Stimulated activated CD4-positive, alpha-beta T cell treated with anti-CD3 and anti-CD28 coated beads, Interleukin-1b, Interleukin-23, amount 100 ng/mL, for 1 hour (primary cell): ENCODE results near the gene MAP6.

ENCODE experiments used
- DNase-seq, 2 donors: peaks; one replicate each; pipeline ENCODE4 v3.0.0-alpha.2; 2020; ENCODE audit warnings: low read depth in 2 of 2

The MAP6 gene

GRCh38 chr11:75667255-75667830 lies 1.5 kb downstream of the MAP6 start:
- DNase-seq: no peak

- no peak for DNase-seq
Observed at GRCh38 chr11:75665990-75666389, 2.8 kb downstream of the MAP6 start.

GRCh38 chr11:75665126-75665525 lies 3.7 kb downstream of the MAP6 start:
- no peak for DNase-seq

- no peak for DNase-seq
Observed at GRCh38 chr11:75664389-75664788, 4.4 kb downstream of the MAP6 start.

GRCh38 chr11:75663808-75664207 lies 5.0 kb downstream of the MAP6 start:
- DNase-seq: no peak

GRCh38 chr11:75659836-75660235 lies 9.0 kb downstream of the MAP6 start:
- no peak for DNase-seq

GRCh38 chr11:75656044-75656727 lies 12.7 kb downstream of the MAP6 start:
- no peak for DNase-seq

GRCh38 chr11:75655605-75656004 lies 13.2 kb downstream of the MAP6 start:
- no peak for DNase-seq

GRCh38 chr11:75654314-75654713 lies 14.5 kb downstream of the MAP6 start:
- DNase-seq: no peak

- no peak for DNase-seq
Observed at GRCh38 chr11:75653532-75653931, 15.3 kb downstream of the MAP6 start.

- DNase-seq: no peak
Observed at GRCh38 chr11:75652936-75653335, 15.9 kb downstream of the MAP6 start.

- DNase-seq: no peak
Observed at GRCh38 chr11:75651218-75651617, 17.6 kb downstream of the MAP6 start.

- no peak for DNase-seq
Observed at GRCh38 chr11:75650167-75650723, 18.6 kb downstream of the MAP6 start.

GRCh38 chr11:75644946-75645345 lies 23.9 kb downstream of the MAP6 start:
- no peak for DNase-seq

- DNase-seq: no peak
Observed at GRCh38 chr11:75644370-75644769, 24.5 kb downstream of the MAP6 start.

GRCh38 chr11:75642402-75643113 lies 26.3 kb downstream of the MAP6 start:
- no peak for DNase-seq

GRCh38 chr11:75639762-75640181 lies 29.1 kb downstream of the MAP6 start:
- no peak for DNase-seq

- no peak for DNase-seq
Observed at GRCh38 chr11:75637998-75638397, 30.8 kb downstream of the MAP6 start.

GRCh38 chr11:75635066-75635862 lies 33.6 kb downstream of the MAP6 start:
- no peak for DNase-seq

GRCh38 chr11:75633409-75634066 lies 35.3 kb downstream of the MAP6 start:
- DNase-seq: no peak

GRCh38 chr11:75632962-75633361 lies 35.9 kb downstream of the MAP6 start:
- DNase-seq: no peak
